HG02610 (cell line): ENCODE results near the gene NXPE3.

ENCODE experiments used
- ATAC-seq: cut with Tn5 transposase; IDR thresholded peaks from one replicate; pipeline ENCODE4 v1.9.1; 2021; ENCODE audit warnings: mild to moderate bottlenecking, moderate library complexity; ENCODE audit not compliant: unreplicated experiment

Gene NXPE3

DNA sequence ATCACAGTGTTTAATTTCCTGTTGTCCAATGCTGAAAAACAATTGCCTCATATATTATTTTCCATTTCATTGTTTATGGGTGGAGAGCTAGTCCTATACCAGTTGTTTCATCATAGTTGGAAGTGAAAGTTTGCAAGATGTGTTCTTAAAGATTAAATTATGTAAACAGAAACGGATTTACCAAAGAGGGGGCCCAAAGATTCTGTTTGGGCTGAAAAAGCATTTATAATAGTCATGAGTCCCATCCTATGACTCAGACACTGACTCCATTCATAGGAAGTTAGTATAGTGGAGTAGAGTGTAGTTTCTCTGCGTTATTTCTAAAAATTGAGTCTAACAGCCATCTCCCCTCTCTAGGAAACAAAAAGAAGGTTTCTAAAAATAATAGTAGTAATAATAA, 94.6 kb downstream of the NXPE3 start:
- ATAC-seq = no peak

GRCh38 chr3:101876142-101876541, 97.1 kb downstream of the NXPE3 start:
- peak; percentile 69 for ATAC-seq
